DND-41 (cell line): ENCODE measurements around the gene SUMO1.

Experiments used
- ATAC-seq: fragments of 200-7000 bp; cut with Tn5 transposase; 3 replicates; pipeline ENCODE4 v1.9.1; 2021; ENCODE audit warnings: low read depth; ENCODE audit not compliant: insufficient read depth
- DNase-seq: peaks from one replicate; pipeline ENCODE4 v3.0.0-alpha.2; 2020
- H2AFZ ChIP-seq: 2 replicates; pipeline ENCODE4 v1.6.0; 2012; ENCODE audit warnings: low read depth, low read length
- H3K27ac ChIP-seq: 2 replicates; pipeline ENCODE4 v1.5.1; 2012; ENCODE audit warnings: low read length, inconsistent platforms
- H3K27me3 ChIP-seq: fragments of 200-600 bp; sonication (generic); 2 replicates; pipeline ENCODE4 v1.6.0; 2012; ENCODE audit warnings: low read length, mild to moderate bottlenecking, inconsistent platforms; ENCODE audit not compliant: insufficient read depth, poor library complexity
- H3K36me3 ChIP-seq: 2 replicates; pipeline ENCODE4 v1.5.1; 2012; ENCODE audit warnings: low read length, inconsistent platforms; ENCODE audit not compliant: insufficient read depth
- H3K4me1 ChIP-seq: 2 replicates; pipeline ENCODE4 v1.5.1; 2012; ENCODE audit warnings: mild to moderate bottlenecking, low read length; ENCODE audit not compliant: insufficient read depth
- H3K4me2 ChIP-seq: 2 replicates; pipeline ENCODE4 v1.6.0; 2012; ENCODE audit warnings: mild to moderate bottlenecking, moderate library complexity, low read length, inconsistent platforms; ENCODE audit not compliant: insufficient read depth
- H3K4me3 ChIP-seq, 2 experiments: fragments of 200-600 bp in 1 of 2; shearing (Covaris generic) in 1 of 2; 2 replicates each; pipeline ENCODE4 v1.5.1; 2012 to 2016; ENCODE audit warnings: inconsistent platforms in 2 of 2, low read length in 2 of 2, mild to moderate bottlenecking in 2 of 2, low read depth in 1 of 2, moderate library complexity in 1 of 2
- H3K79me2 ChIP-seq: 2 replicates; pipeline ENCODE4 v1.6.0; 2012; ENCODE audit warnings: low read length, inconsistent platforms; ENCODE audit not compliant: insufficient read depth
- H3K9ac ChIP-seq: 2 replicates; pipeline ENCODE4 v1.6.0; 2012; ENCODE audit warnings: low read depth, mild to moderate bottlenecking, inconsistent platforms, low read length, moderate library complexity
- H3K9me3 ChIP-seq: 2 replicates; pipeline ENCODE4 v1.5.1; 2012; ENCODE audit warnings: low read length, moderate library complexity, mild to moderate bottlenecking, inconsistent platforms; ENCODE audit not compliant: insufficient read depth, severe bottlenecking
- H4K20me1 ChIP-seq: 2 replicates; pipeline ENCODE4 v1.6.0; 2012; ENCODE audit warnings: low read length; ENCODE audit not compliant: insufficient read depth
- EZH2 ChIP-seq: IDR thresholded peaks from 3 replicates; pipeline ENCODE4 v1.6.1; 2012; ENCODE audit warnings: borderline replicate concordance, low read depth, mild to moderate bottlenecking, moderate library complexity, low read length, inconsistent platforms; ENCODE audit not compliant: severe bottlenecking
- TF ChIP-seq, protein P1 (sequence below): IDR thresholded peaks from 2 replicates; pipeline ENCODE4 v1.5.1; 2012; ENCODE audit warnings: borderline replicate concordance, low read length, moderate library complexity, mild to moderate bottlenecking; ENCODE audit not compliant: poor library complexity, severe bottlenecking; ENCODE audit errors: extremely low read depth

Gene SUMO1

DNA sequence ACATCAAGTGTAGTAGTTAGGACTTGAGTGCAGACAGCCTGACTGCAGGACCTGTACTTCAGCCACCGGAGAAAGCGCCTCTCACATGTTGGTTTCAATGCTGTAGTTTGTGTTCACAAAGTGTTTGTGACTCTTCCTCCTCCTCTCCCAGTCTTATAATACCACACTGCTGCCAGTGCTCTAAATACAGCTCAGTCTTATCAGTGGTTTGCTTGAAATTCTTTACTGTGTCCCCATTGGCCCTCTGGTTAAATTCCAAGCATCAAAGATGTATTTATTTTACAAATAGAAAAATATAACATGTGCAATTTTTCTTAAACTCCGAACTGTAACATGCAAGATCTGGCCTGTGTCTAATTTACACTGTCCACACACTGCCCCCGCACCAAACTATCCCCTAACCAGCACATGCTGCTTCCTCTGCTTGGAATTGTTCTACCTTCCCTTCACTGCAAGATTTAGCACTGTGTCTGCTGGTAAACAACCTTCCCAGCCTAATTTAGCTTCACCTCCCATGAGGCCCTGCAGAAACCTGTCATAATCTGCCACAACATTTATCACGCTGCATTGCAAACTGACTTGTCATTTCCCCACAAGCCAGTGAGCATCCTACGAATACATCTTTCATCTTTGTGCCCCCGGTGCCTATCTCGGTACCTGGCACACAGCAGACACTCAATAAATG is 77.1 kb downstream of the SUMO1 start:
- H3K4me1 ChIP-seq: no peaks in the 10 kb centered on the region
- DNase-seq (no peak), ATAC-seq (no peak)
- no peak overlapping the region for H3K27ac ChIP-seq
- H3K9ac ChIP-seq: no peak overlapping the region
- no peak overlapping the region for H3K4me3 ChIP-seq
- H3K36me3 ChIP-seq: no peaks in the 10 kb centered on the region
- no peak overlapping the region for H2AFZ ChIP-seq
- no peak overlapping the region for H3K4me2 ChIP-seq
- H3K79me2 ChIP-seq: no peaks in the 10 kb centered on the region
- H3K9me3 ChIP-seq: no peaks in the 10 kb centered on the region
- TF ChIP-seq EZH2: no peak
- TF ChIP-seq, protein P1, sequence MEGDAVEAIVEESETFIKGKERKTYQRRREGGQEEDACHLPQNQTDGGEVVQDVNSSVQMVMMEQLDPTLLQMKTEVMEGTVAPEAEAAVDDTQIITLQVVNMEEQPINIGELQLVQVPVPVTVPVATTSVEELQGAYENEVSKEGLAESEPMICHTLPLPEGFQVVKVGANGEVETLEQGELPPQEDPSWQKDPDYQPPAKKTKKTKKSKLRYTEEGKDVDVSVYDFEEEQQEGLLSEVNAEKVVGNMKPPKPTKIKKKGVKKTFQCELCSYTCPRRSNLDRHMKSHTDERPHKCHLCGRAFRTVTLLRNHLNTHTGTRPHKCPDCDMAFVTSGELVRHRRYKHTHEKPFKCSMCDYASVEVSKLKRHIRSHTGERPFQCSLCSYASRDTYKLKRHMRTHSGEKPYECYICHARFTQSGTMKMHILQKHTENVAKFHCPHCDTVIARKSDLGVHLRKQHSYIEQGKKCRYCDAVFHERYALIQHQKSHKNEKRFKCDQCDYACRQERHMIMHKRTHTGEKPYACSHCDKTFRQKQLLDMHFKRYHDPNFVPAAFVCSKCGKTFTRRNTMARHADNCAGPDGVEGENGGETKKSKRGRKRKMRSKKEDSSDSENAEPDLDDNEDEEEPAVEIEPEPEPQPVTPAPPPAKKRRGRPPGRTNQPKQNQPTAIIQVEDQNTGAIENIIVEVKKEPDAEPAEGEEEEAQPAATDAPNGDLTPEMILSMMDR: no peak
- H3K27me3 ChIP-seq: peaks cover 5% of the 10 kb centered on the region
- H4K20me1 ChIP-seq: no peaks in the 10 kb centered on the region

GRCh38 chr2:202158796-202159195 is 79.6 kb downstream of the SUMO1 start:
- DNase-seq (no peak), ATAC-seq (no peak)
- Histone ChIP-seq H3K4me2 (no peak overlapping the region), H2AFZ (no peak overlapping the region), H3K9me3 (no peaks in the 10 kb centered on the region), H3K36me3 (no peaks in the 10 kb centered on the region), H3K27ac (no peak overlapping the region), H3K4me3 (no peak overlapping the region), H3K9ac (no peak overlapping the region), H3K4me1 (no peaks in the 10 kb centered on the region), H3K27me3 (peaks cover 5% of the 10 kb centered on the region), H4K20me1 (no peaks in the 10 kb centered on the region), H3K79me2 (no peaks in the 10 kb centered on the region)
- TF ChIP-seq, protein P1: peak; percentile 23
- no peak for TF ChIP-seq EZH2

DNA sequence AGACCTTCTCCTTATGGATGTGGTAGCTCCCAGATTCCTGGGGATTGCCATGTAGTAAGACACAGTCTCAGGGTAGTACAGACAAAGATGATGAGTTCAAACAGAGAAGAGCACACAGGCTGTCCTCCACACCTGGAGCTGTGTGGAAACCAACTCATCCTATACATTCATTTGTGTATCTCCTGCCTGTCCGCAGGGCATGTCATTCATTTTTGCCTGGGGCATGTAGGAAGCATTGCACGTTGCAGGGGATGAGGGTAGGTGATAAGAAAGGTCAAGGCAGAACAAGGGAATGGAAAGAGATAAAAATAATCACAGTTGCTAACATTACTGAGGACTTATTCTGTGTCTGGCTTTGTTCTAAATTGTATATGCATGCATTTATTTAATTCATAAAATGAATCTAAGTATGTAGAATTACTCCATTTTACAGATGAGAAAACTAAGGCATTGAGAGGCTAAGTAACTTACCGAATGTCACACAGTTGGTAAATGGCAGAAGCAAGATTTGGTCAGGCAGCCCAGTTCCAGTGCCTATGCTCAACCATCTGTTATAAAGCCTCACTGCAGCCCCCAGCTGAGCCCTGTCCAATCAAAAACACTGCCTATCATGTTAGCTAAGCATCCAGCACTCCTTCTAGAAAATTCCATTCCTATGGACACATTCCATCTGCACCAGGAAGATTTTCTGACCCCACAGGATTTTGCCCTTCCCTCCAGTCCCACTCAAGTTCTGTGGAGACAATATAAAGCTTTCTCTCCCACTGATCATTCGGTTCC is 81.0 kb downstream of the SUMO1 start:
- Histone ChIP-seq H3K79me2 (no peaks in the 10 kb centered on the region), H3K27me3 (peaks cover 5% of the 10 kb centered on the region), H3K4me2 (no peak overlapping the region), H3K27ac (no peak overlapping the region), H3K4me3 (no peak overlapping the region), H3K36me3 (no peaks in the 10 kb centered on the region), H3K4me1 (no peaks in the 10 kb centered on the region), H2AFZ (no peak overlapping the region), H3K9ac (no peak overlapping the region), H3K9me3 (no peaks in the 10 kb centered on the region), H4K20me1 (no peaks in the 10 kb centered on the region)
- TF ChIP-seq EZH2: no peak
- TF ChIP-seq, protein P1: no peak
- DNase-seq (no peak), ATAC-seq (no peak)
